HL-60 (cell line): Measurements from ENCODE around the gene GMEB2.

Source experiments
- DNase-seq, 2 experiments: peaks; one replicate each; pipeline ENCODE4 v3.0.0-alpha.2; 2010 to 2020; ENCODE audit warnings: low read depth in 1 of 2, low spot score in 1 of 2
- H3K27ac ChIP-seq: fragments of 250-450 bp; sonication (Bioruptor Pico); replicated peaks from 2 replicates; pipeline ENCODE4 v1.5.1; 2020; ENCODE audit warnings: mild to moderate bottlenecking, moderate library complexity
- H3K27me3 ChIP-seq: fragments of 250-450 bp; sonication (Bioruptor Pico); 2 replicates; pipeline ENCODE4 v1.5.1; 2021; ENCODE audit warnings: mild to moderate bottlenecking, moderate library complexity; ENCODE audit not compliant: insufficient read depth, poor library complexity, severe bottlenecking
- H3K4me3 ChIP-seq: replicated peaks from 2 replicates; pipeline ENCODE4 v1.5.1; 2011; ENCODE audit warnings: mild to moderate bottlenecking, control low read depth, low read length; ENCODE audit not compliant: insufficient read depth
- GABPA ChIP-seq: IDR thresholded peaks from 2 replicates; pipeline ENCODE4 v1.6.1; 2012; ENCODE audit warnings: low read depth
- POLR2AphosphoS5 ChIP-seq: IDR thresholded peaks from 2 replicates; pipeline ENCODE4 v1.6.1; 2012; ENCODE audit warnings: low read depth
- SPI1 ChIP-seq: IDR thresholded peaks from 2 replicates; pipeline ENCODE4 v1.6.1; 2012; ENCODE audit warnings: low read depth, mild to moderate bottlenecking, borderline replicate concordance
- TF ChIP-seq, protein P1 (sequence below): IDR thresholded peaks from 2 replicates; pipeline ENCODE4 v1.6.1; 2012; ENCODE audit warnings: low read depth; ENCODE audit not compliant: insufficient replicate concordance
- TF ChIP-seq, protein P2 (sequence below): IDR thresholded peaks from one replicate; pipeline ENCODE4 v1.5.1; 2011; ENCODE audit warnings: low read length, control low read depth, inconsistent platforms; ENCODE audit not compliant: insufficient read depth

Gene GMEB2

DNA sequence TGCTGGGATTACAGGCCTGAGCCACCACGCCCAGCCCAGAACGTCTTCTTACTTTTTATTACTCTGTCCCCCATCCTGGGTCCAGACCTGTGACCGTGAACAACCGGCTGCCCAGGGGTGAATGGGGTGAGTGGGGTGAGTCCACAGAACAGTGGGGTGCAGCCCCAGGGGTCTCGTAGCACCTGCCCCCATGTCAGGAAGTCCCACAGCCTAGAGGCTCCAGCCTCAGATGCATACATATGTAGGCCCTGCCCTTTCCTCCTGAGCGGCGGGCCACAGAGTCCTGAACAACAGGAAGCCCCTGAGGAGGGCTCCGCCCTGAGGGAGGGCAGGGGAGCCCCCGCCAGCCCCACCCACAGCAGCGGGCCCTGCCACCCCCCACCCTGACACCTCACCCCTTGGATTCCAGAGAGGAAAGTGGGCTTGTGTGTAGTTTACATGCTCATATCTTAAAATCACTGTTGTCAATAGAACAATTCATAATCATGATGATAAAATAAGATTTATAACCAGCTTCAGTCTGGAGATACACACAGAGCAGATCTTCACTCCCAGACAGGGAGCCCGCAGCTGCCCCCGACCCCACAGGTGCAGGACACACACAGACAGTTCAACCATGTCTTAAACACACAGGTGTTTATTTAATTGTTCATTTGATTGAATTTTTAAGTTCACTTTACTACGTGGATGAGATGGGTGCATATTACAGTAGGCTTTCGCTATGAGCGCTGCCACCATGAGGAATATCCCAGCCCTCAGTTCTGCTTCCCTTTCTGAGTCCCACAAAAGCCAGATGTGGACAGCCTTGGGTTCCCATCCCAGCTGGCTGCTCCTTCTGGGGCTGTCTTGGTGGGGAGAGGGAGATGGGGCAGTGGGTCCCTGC, 12.4 kb upstream of the GMEB2 start:
- no peaks in the 10 kb centered on the region for H3K27me3 ChIP-seq
- H3K27ac ChIP-seq = 0 out of 2 replicates have a peak overlapping the region, but pooled peaks have one; percentile 23
- DNase-seq = no peak
- TF ChIP-seq, protein P1, sequence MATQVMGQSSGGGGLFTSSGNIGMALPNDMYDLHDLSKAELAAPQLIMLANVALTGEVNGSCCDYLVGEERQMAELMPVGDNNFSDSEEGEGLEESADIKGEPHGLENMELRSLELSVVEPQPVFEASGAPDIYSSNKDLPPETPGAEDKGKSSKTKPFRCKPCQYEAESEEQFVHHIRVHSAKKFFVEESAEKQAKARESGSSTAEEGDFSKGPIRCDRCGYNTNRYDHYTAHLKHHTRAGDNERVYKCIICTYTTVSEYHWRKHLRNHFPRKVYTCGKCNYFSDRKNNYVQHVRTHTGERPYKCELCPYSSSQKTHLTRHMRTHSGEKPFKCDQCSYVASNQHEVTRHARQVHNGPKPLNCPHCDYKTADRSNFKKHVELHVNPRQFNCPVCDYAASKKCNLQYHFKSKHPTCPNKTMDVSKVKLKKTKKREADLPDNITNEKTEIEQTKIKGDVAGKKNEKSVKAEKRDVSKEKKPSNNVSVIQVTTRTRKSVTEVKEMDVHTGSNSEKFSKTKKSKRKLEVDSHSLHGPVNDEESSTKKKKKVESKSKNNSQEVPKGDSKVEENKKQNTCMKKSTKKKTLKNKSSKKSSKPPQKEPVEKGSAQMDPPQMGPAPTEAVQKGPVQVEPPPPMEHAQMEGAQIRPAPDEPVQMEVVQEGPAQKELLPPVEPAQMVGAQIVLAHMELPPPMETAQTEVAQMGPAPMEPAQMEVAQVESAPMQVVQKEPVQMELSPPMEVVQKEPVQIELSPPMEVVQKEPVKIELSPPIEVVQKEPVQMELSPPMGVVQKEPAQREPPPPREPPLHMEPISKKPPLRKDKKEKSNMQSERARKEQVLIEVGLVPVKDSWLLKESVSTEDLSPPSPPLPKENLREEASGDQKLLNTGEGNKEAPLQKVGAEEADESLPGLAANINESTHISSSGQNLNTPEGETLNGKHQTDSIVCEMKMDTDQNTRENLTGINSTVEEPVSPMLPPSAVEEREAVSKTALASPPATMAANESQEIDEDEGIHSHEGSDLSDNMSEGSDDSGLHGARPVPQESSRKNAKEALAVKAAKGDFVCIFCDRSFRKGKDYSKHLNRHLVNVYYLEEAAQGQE = no peak
- TF ChIP-seq GABPA (no peak), POLR2AphosphoS5 (no peak), SPI1 (no peak)
- TF ChIP-seq, protein P2, sequence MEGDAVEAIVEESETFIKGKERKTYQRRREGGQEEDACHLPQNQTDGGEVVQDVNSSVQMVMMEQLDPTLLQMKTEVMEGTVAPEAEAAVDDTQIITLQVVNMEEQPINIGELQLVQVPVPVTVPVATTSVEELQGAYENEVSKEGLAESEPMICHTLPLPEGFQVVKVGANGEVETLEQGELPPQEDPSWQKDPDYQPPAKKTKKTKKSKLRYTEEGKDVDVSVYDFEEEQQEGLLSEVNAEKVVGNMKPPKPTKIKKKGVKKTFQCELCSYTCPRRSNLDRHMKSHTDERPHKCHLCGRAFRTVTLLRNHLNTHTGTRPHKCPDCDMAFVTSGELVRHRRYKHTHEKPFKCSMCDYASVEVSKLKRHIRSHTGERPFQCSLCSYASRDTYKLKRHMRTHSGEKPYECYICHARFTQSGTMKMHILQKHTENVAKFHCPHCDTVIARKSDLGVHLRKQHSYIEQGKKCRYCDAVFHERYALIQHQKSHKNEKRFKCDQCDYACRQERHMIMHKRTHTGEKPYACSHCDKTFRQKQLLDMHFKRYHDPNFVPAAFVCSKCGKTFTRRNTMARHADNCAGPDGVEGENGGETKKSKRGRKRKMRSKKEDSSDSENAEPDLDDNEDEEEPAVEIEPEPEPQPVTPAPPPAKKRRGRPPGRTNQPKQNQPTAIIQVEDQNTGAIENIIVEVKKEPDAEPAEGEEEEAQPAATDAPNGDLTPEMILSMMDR = no peak
- H3K4me3 ChIP-seq = no peak overlapping the region

DNA sequence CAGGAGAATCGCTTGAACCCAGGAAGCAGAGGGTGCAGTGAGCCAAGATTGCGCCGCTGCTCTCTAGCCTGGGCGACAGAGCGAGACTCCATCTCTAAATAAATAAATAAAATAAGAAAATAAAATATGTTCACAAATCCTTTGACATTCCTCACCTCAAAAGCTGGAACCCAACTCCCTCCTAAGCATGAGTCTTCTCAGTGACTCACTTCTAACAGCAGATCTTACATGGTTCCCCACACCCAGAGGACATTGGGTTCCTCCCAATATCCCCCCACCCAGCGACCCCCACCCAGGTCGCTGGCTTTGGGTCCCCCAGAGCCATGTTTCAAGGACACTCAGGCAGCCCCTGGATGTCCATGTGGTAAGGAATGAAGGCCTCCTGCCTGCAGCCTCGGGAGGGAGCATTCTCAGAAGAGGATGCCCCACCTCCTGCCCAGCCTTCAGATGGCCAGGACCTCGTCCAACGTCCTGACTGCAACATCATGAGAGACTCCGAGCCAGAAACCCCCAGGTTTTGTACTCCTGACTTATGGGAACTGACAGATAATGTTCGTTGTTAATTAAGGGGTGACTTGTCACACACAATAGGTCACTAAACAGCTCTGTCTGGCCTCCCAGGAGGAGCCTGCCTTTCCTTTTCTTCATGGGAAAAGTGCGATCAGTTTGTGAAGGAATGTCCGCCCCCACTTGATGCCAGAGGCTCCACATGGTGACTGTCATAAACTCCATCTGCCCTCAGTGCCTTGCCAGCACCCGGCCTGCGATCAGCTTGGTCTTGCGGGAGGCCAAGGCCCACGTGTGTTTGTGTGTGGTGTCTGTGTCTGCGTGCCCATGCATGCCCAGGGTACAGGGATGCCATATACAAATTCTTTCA, 10.1 kb upstream of the GMEB2 start:
- no peak for TF ChIP-seq POLR2AphosphoS5
- TF ChIP-seq, protein P2 = no peak
- no peak for TF ChIP-seq GABPA
- no peak for TF ChIP-seq SPI1
- TF ChIP-seq, protein P1 = no peak

DNA sequence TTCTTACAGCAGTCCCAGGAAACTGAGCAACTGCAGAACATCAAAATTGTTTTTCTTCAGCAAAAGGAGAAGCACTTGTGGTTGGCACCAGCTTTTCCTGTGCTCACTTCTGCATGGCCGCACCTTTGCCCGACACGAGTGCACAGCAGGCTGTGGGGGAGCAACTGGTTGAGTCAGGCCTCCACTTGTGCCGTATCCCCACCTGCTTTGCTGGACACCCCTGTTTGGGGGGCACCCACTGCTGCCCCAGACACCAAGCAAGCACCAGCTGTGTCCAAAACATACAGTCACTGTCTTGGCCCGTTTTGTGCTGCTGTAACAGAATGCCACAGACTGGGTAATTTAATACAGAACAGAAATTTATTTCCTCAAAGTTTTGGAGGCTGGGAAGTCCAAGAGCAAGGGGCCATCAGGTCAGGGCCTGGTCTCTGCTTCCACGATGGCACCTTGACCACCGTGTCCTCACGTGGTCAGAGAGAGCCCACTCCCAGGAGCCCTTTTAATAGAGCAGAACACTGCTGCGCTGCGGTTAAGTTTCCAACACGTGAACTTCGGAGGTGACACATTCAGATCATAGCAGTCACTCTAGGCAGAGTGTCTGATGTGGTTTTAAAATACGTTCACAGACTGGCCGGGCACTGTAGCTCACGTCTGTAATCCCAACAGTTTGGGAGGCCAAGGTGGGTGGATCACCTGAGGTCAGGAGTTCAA, 8.7 kb upstream of the GMEB2 start:
- no peak overlapping the region for H3K4me3 ChIP-seq
- H3K27me3 ChIP-seq = no peaks in the 10 kb centered on the region
- H3K27ac ChIP-seq = peak overlapping the region; percentile 97
- DNase-seq = peak in 1 of 2 experiments; percentile 91
- TF ChIP-seq GABPA (peak; percentile 38; the same call in 1 of the 2 replicates), SPI1 (peak; percentile 62; the same call in 1 of the 2 replicates), POLR2AphosphoS5 (peak; percentile 81)
- TF ChIP-seq, protein P2 = no peak
- TF ChIP-seq, protein P1 = peak; percentile 31

More for the DNA sequence above, 10.1 kb upstream of the GMEB2 start:
- H3K27me3 ChIP-seq = no peaks in the 10 kb centered on the region
- peak overlapping the region; percentile 97 for H3K27ac ChIP-seq
- no peak overlapping the region for H3K4me3 ChIP-seq
- DNase-seq = no peak
